ENCODE results near the gene RAB3IP. TPM values are rescaled to one million over a fixed set of nuclear protein-coding genes. Genes with fewer than 3 reads are reported as not detected.

RAB3IP gene
- total RNA-seq, 3 donors from 2014 or later, result 12.5 to 45.5 (median 21.6) TPM

DNA sequence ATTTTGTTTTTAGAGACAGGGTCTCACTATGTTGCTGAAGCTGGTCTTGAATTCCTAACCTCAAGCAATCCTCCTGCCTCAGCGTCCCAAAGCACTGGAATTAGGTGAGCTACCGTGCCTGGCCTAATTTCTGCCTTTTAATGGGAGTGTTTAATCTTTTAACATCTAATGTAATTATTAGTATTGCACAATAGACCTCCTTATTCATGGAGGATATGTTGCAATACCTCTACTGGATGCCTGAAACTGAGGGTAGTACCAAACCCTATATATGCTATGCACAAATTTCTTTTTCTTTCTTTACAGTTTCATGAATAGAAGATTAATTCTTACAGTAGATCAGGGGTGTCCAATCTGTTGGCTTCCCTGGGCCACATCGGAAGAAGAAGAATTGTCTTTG lies 134.1 kb downstream of the RAB3IP start:
- no peak for TF ChIP-seq POLR2A (IDR thresholded peaks at IDR 0.05)
- TF ChIP-seq, protein P1, sequence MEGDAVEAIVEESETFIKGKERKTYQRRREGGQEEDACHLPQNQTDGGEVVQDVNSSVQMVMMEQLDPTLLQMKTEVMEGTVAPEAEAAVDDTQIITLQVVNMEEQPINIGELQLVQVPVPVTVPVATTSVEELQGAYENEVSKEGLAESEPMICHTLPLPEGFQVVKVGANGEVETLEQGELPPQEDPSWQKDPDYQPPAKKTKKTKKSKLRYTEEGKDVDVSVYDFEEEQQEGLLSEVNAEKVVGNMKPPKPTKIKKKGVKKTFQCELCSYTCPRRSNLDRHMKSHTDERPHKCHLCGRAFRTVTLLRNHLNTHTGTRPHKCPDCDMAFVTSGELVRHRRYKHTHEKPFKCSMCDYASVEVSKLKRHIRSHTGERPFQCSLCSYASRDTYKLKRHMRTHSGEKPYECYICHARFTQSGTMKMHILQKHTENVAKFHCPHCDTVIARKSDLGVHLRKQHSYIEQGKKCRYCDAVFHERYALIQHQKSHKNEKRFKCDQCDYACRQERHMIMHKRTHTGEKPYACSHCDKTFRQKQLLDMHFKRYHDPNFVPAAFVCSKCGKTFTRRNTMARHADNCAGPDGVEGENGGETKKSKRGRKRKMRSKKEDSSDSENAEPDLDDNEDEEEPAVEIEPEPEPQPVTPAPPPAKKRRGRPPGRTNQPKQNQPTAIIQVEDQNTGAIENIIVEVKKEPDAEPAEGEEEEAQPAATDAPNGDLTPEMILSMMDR (IDR thresholded peaks at IDR 0.05), result no peak
- no peak for TF ChIP-seq POLR2AphosphoS5 (IDR thresholded peaks at IDR 0.05)
- DNase-seq (ENCODE audit: low spot score in 2 of 2), result no peak
- Histone ChIP-seq H3K4me1 (no peaks in the 10 kb centered on the region), H3K9me3 (no peaks in the 10 kb centered on the region), H3K4me3 (no peak overlapping the region), H3K27me3 (no peaks in the 10 kb centered on the region), H3K36me3 (no peaks in the 10 kb centered on the region), H3K27ac (no peak overlapping the region)
- intact Hi-C loops (cut with DNase I; ENCODE audit: low total_unique reads), result no loop called here

Other genes with a start within 250 kb of the RAB3IP start
- 100 to 1,000 TPM in 2 of 3 donors, 10 to 100 TPM in 1; 80.2 to 126 (median 123) TPM for gene CCT2, start 153.4 kb upstream of the RAB3IP start, total RNA-seq
- not detected for gene LRRC10, start 128.0 kb upstream of the RAB3IP start, total RNA-seq
- under 1 TPM in 1 of 3 donors, not detected in 2; 0.66 TPM for gene BEST3, start 39.6 kb upstream of the RAB3IP start, total RNA-seq
- 1 to 10 TPM in 1 of 3 donors, not detected in 2; 1.3 TPM for gene MYRFL, start 86.4 kb downstream of the RAB3IP start, total RNA-seq

Measured in breast epithelium (tissue), 4 donors.